ENCODE results near the gene JPH3. TPM values are rescaled to one million over a fixed set of nuclear protein-coding genes. Genes with fewer than 3 reads are reported as not detected.

Gene JPH3
- total RNA-seq, 1 experiment from 2014 or later: 32.7 TPM

GRCh38 chr16:87600246-87600645 is 2.1 kb upstream of the JPH3 start:
- Histone ChIP-seq H3K27me3 (ENCODE audit: insufficient read depth, low read length) (no peaks in the 10 kb centered on the region), H4K20me1 (ENCODE audit: control insufficient read depth, insufficient read depth, insufficient read length) (no peaks in the 10 kb centered on the region), H2BK15ac (ENCODE audit: low read depth, low read length) (no peak overlapping the region), H3K18ac (ENCODE audit: insufficient read length, low read depth, low read length) (no peak overlapping the region), H3K4me2 (ENCODE audit: insufficient read depth, insufficient read length, low read length) (no peak overlapping the region), H2BK120ac (ENCODE audit: low read depth, low read length, poor library complexity, severe bottlenecking) (no peak overlapping the region), H3K9ac (ENCODE audit: extremely low read depth, insufficient read length, low read length) (no peak overlapping the region), H3K79me1 (ENCODE audit: insufficient read depth, low read depth, low read length, poor library complexity, severe bottlenecking) (peaks cover 4% of the 10 kb centered on the region), H3K56ac (ENCODE audit: insufficient read length, low read depth, low read length) (no peak overlapping the region), H3K9me3 (ENCODE audit: control insufficient read depth, low read depth, low read length) (no peaks in the 10 kb centered on the region), H3K27ac (ENCODE audit: insufficient read length, low read depth, low read length) (no peak overlapping the region), H2BK20ac (ENCODE audit: low read depth, low read length, poor library complexity, severe bottlenecking) (no peak overlapping the region), H2AK5ac (ENCODE audit: insufficient read length, low read length) (no peak overlapping the region), H3K4me1 (ENCODE audit: insufficient read depth, low read length) (0 out of 2 replicates have a peak, but pooled peaks cover 2% of the 10 kb centered on the region), H3K4ac (ENCODE audit: low read depth, low read length) (no peak overlapping the region), H3K79me2 (ENCODE audit: insufficient read depth, low read length) (no peaks in the 10 kb centered on the region; the same call in 1 of the 2 replicates), H4K91ac (ENCODE audit: insufficient read length, low read depth, low read length) (no peak overlapping the region), H2AFZ (ENCODE audit: low read length) (no peak overlapping the region), H3K23ac (ENCODE audit: insufficient read length, low read depth, low read length) (no peak overlapping the region), H2BK12ac (ENCODE audit: insufficient read length, low read depth, low read length) (no peak overlapping the region), H2BK5ac (ENCODE audit: insufficient read length, low read length) (no peak overlapping the region), H4K5ac (ENCODE audit: insufficient read length, low read depth, low read length) (no peak overlapping the region), H4K8ac (replicated peaks; ENCODE audit: insufficient read length, low read depth, low read length) (no peak overlapping the region), H3K23me2 (ENCODE audit: insufficient read length, low read depth, low read length, poor library complexity, severe bottlenecking) (peaks cover 18% of the 10 kb centered on the region), H3K14ac (ENCODE audit: insufficient read depth, low read length) (no peak overlapping the region), H3T11ph (ENCODE audit: low read length) (no peak overlapping the region)
- no peak for DNase-seq
- TF ChIP-seq CTCF (conservative IDR thresholded peaks at IDR 0.05): no peak
- Mint-ChIP-seq H3K27ac (0 out of 7 replicates have a peak overlapping the region, but pooled peaks of 1 of the 3 experiments have one; percentile 11), H3K27me3 (ENCODE audit: low read depth) (peaks cover 28% of the 10 kb centered on the region), H3K9me3 (no peaks in the 10 kb centered on the region; a peak in 1 of 5 replicates), H3K36me3 (ENCODE audit: insufficient read depth in 1 of 3, low read depth in 3 of 3) (peaks cover 3 to 5% (median 3%) of the 10 kb centered on the region in 3 experiments; a peak in 2 of 7 replicates), H3K4me1 (peaks cover 13% of the 10 kb centered on the region in 2 experiments), H3K4me3 (no peak overlapping the region)
- no CpG with 5 or more reads among the region's 6 CpGs for WGBS (ENCODE audit: extremely low coverage, insufficient read length, low lambda C conversion rate)

Data from H9 (cell line).